Measurements from ENCODE around the gene CEACAM7.
A peak's percentile ranks its signal among the peaks of the same experiment; 100 is the strongest.

The CEACAM7 gene

DNA sequence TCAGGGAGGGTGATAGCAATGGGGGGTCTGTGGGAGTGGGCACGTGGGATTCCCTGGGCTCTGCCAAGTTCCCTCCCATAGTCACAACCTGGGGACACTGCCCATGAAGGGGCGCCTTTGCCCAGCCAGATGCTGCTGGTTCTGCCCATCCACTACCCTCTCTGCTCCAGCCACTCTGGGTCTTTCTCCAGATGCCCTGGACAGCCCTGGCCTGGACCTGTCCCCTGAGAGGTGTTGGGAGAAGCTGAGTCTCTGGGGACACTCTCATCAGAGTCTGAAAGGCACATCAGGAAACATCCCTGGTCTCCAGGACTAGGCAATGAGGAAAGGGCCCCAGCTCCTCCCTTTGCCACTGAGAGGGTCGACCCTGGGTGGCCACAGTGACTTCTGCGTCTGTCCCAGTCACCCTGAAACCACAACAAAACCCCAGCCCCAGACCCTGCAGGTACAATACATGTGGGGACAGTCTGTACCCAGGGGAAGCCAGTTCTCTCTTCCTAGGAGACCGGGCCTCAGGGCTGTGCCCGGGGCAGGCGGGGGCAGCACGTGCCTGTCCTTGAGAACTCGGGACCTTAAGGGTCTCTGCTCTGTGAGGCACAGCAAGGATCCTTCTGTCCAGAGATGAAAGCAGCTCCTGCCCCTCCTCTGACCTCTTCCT, 9.3 kb upstream of the CEACAM7 start:
- DNase-seq (no peak), ATAC-seq (ENCODE audit: insufficient read depth, low read depth) (no peak)
- Histone ChIP-seq H4K20me1 (ENCODE audit: insufficient read depth, low read length) (peaks cover 3% of the 10 kb centered on the region), H3K79me2 (ENCODE audit: insufficient read depth, low read length) (no peaks in the 10 kb centered on the region), H3K4me2 (ENCODE audit: insufficient read depth, low read length) (no peak overlapping the region), H3K4me1 (ENCODE audit: insufficient read depth, low read length) (no peaks in the 10 kb centered on the region), H3K4me3 (ENCODE audit: low read depth in 1 of 2, low read length in 2 of 2) (no peak overlapping the region), H3K36me3 (ENCODE audit: insufficient read depth, low read length) (no peaks in the 10 kb centered on the region), H2AFZ (ENCODE audit: low read depth, low read length) (no peak overlapping the region), H3K9ac (ENCODE audit: low read depth, low read length) (no peak overlapping the region), H3K27ac (ENCODE audit: low read length) (no peak overlapping the region), H3K9me3 (ENCODE audit: insufficient read depth, low read length, severe bottlenecking) (no peaks in the 10 kb centered on the region), H3K27me3 (ENCODE audit: insufficient read depth, low read length, poor library complexity) (no peaks in the 10 kb centered on the region)
- no peak for TF ChIP-seq EZH2 (IDR thresholded peaks at IDR 0.05; ENCODE audit: borderline replicate concordance, low read depth, low read length, severe bottlenecking)
- TF ChIP-seq, protein P1, sequence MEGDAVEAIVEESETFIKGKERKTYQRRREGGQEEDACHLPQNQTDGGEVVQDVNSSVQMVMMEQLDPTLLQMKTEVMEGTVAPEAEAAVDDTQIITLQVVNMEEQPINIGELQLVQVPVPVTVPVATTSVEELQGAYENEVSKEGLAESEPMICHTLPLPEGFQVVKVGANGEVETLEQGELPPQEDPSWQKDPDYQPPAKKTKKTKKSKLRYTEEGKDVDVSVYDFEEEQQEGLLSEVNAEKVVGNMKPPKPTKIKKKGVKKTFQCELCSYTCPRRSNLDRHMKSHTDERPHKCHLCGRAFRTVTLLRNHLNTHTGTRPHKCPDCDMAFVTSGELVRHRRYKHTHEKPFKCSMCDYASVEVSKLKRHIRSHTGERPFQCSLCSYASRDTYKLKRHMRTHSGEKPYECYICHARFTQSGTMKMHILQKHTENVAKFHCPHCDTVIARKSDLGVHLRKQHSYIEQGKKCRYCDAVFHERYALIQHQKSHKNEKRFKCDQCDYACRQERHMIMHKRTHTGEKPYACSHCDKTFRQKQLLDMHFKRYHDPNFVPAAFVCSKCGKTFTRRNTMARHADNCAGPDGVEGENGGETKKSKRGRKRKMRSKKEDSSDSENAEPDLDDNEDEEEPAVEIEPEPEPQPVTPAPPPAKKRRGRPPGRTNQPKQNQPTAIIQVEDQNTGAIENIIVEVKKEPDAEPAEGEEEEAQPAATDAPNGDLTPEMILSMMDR (IDR thresholded peaks at IDR 0.05; ENCODE audit: borderline replicate concordance, extremely low read depth, low read length, poor library complexity, severe bottlenecking): no peak

DNA sequence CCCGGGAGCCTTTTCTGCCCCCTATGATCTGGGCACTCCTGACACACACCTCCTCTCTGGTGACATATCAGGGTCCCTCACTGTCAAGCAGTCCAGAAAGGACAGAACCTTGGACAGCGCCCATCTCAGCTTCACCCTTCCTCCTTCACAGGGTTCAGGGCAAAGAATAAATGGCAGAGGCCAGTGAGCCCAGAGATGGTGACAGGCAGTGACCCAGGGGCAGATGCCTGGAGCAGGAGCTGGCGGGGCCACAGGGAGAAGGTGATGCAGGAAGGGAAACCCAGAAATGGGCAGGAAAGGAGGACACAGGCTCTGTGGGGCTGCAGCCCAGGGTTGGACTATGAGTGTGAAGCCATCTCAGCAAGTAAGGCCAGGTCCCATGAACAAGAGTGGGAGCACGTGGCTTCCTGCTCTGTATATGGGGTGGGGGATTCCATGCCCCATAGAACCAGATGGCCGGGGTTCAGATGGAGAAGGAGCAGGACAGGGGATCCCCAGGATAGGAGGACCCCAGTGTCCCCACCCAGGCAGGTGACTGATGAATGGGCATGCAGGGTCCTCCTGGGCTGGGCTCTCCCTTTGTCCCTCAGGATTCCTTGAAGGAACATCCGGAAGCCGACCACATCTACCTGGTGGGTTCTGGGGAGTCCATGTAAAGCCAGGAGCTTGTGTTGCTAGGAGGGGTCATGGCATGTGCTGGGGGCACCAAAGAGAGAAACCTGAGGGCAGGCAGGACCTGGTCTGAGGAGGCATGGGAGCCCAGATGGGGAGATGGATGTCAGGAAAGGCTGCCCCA, 8.5 kb upstream of the CEACAM7 start:
- Histone ChIP-seq H3K9ac (ENCODE audit: low read depth, low read length) (no peak overlapping the region), H3K9me3 (ENCODE audit: insufficient read depth, low read length, severe bottlenecking) (no peaks in the 10 kb centered on the region), H3K27me3 (ENCODE audit: insufficient read depth, low read length, poor library complexity) (no peaks in the 10 kb centered on the region), H3K79me2 (ENCODE audit: insufficient read depth, low read length) (no peaks in the 10 kb centered on the region), H3K4me3 (ENCODE audit: low read depth in 1 of 2, low read length in 2 of 2) (no peak overlapping the region), H2AFZ (ENCODE audit: low read depth, low read length) (no peak overlapping the region), H3K36me3 (ENCODE audit: insufficient read depth, low read length) (no peaks in the 10 kb centered on the region), H3K27ac (ENCODE audit: low read length) (no peak overlapping the region), H3K4me2 (ENCODE audit: insufficient read depth, low read length) (no peak overlapping the region), H3K4me1 (ENCODE audit: insufficient read depth, low read length) (no peaks in the 10 kb centered on the region), H4K20me1 (ENCODE audit: insufficient read depth, low read length) (peaks cover 3% of the 10 kb centered on the region)
- peak; percentile 56 for DNase-seq
- ATAC-seq (ENCODE audit: insufficient read depth, low read depth): peak; percentile 62; the same call in 2 of the 3 replicates
- no peak for TF ChIP-seq EZH2 (IDR thresholded peaks at IDR 0.05; ENCODE audit: borderline replicate concordance, low read depth, low read length, severe bottlenecking)
- TF ChIP-seq, protein P1 (IDR thresholded peaks at IDR 0.05; ENCODE audit: borderline replicate concordance, extremely low read depth, low read length, poor library complexity, severe bottlenecking): no peak

DNA sequence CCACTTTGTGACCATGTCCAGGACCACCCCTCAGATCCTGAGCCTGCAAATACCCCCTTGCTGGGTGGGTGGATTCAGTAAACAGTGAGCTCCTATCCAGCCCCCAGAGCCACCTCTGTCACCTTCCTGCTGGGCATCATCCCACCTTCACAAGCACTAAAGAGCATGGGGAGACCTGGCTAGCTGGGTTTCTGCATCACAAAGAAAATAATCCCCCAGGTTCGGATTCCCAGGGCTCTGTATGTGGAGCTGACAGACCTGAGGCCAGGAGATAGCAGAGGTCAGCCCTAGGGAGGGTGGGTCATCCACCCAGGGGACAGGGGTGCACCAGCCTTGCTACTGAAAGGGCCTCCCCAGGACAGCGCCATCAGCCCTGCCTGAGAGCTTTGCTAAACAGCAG, 7.7 kb upstream of the CEACAM7 start:
- TF ChIP-seq EZH2 (IDR thresholded peaks at IDR 0.05; ENCODE audit: borderline replicate concordance, low read depth, low read length, severe bottlenecking): no peak
- TF ChIP-seq, protein P1 (IDR thresholded peaks at IDR 0.05; ENCODE audit: borderline replicate concordance, extremely low read depth, low read length, poor library complexity, severe bottlenecking): no peak
- Histone ChIP-seq H3K79me2 (ENCODE audit: insufficient read depth, low read length) (no peaks in the 10 kb centered on the region), H3K9ac (ENCODE audit: low read depth, low read length) (no peak overlapping the region), H3K4me3 (ENCODE audit: low read depth in 1 of 2, low read length in 2 of 2) (no peak overlapping the region), H2AFZ (ENCODE audit: low read depth, low read length) (no peak overlapping the region), H4K20me1 (ENCODE audit: insufficient read depth, low read length) (peaks cover 3% of the 10 kb centered on the region; the same call in 1 of the 2 replicates), H3K9me3 (ENCODE audit: insufficient read depth, low read length, severe bottlenecking) (no peaks in the 10 kb centered on the region), H3K27me3 (ENCODE audit: insufficient read depth, low read length, poor library complexity) (no peaks in the 10 kb centered on the region), H3K27ac (ENCODE audit: low read length) (no peak overlapping the region), H3K4me2 (ENCODE audit: insufficient read depth, low read length) (no peak overlapping the region), H3K4me1 (ENCODE audit: insufficient read depth, low read length) (no peaks in the 10 kb centered on the region), H3K36me3 (ENCODE audit: insufficient read depth, low read length) (no peaks in the 10 kb centered on the region)
- ATAC-seq (ENCODE audit: insufficient read depth, low read depth) (no peak), DNase-seq (no peak)

All from DND-41 (cell line).